RWPE1 (cell line): ENCODE data around the gene RAP2A.

Experiments used
- CTCF ChIA-PET: fragments of 350-600 bp; sonication (Branson Sonifier 250); formaldehyde crosslinking; extraction: SDS; loops from one replicate; lab custom pipeline; 2021; lab: Yijun Ruan, JAX
- POLR2A ChIA-PET: fragments of 400-600 bp; formaldehyde crosslinking; extraction: SDS; loops from one replicate; lab custom pipeline; 2020; ENCODE audit warnings: antibody characterized with exemption; ENCODE audit not compliant: low non-redundant PET; lab: Yijun Ruan, JAX
- DNase-seq: peaks from one replicate; pipeline ENCODE4 v3.0.0; 2012; ENCODE audit warnings: low spot score
- H3K27ac ChIP-seq: fragments of 450-650 bp; 2 replicates; pipeline ENCODE4 v1.5.1; 2017
- TF ChIP-seq, protein P1 (sequence below): fragments of 450-650 bp; conservative IDR thresholded peaks from 2 replicates; pipeline ENCODE4 v1.5.1; 2017; ENCODE audit warnings: low read depth, mild to moderate bottlenecking

Gene RAP2A

DNA sequence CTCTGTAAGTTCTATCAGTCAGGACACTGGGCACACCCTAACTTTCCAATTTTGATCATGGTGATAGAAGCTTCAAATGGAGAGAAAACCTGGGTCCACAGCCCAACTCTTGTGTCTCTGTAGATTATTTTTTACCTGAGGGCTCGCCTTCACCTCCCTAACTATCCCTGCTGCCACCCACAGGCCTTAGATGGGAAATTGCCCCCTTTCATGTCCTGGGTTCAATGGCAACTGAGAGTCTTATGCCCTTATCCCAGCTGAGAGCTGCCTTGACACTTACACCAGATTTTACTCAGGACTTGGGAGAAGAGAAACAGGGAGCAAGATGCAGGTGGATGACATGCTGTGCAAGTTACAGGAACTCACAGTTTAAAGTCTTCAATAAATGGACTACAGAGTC is 81.7 kb downstream of the RAP2A start:
- no peak for DNase-seq
- no peak overlapping the region for H3K27ac ChIP-seq
- TF ChIP-seq, protein P1, sequence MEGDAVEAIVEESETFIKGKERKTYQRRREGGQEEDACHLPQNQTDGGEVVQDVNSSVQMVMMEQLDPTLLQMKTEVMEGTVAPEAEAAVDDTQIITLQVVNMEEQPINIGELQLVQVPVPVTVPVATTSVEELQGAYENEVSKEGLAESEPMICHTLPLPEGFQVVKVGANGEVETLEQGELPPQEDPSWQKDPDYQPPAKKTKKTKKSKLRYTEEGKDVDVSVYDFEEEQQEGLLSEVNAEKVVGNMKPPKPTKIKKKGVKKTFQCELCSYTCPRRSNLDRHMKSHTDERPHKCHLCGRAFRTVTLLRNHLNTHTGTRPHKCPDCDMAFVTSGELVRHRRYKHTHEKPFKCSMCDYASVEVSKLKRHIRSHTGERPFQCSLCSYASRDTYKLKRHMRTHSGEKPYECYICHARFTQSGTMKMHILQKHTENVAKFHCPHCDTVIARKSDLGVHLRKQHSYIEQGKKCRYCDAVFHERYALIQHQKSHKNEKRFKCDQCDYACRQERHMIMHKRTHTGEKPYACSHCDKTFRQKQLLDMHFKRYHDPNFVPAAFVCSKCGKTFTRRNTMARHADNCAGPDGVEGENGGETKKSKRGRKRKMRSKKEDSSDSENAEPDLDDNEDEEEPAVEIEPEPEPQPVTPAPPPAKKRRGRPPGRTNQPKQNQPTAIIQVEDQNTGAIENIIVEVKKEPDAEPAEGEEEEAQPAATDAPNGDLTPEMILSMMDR, result no peak
- ChIA-PET CTCF (no interaction called here), POLR2A (no interaction called here)

DNA sequence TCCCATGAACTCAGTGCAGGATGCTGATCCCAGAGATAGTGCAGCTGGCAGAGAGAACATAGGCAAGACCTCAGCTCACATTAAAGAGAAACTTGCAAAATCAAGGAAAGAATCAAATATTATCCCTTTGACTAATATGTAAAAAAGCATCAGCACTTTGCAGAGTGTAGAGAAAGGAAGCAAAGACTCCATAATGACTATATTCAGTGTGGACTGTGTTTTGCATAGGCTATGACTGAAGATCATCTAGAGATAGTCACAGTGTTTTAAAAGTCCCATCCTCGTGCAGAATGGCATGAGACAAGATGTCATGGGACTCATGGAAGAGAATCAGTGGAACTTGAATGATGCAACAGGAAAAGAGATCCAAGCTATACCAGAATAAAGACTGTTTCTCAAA is 84.0 kb downstream of the RAP2A start:
- no peak for DNase-seq
- no peak overlapping the region for H3K27ac ChIP-seq
- ChIA-PET POLR2A (no interaction called here), CTCF (no interaction called here)
- TF ChIP-seq, protein P1, result no peak
